Lower leg skin (tissue), 3 donors: ENCODE results near the gene WNT5B.

Source experiments
- POLR2A ChIP-seq, 2 donors: fragments of 450-650 bp; IDR thresholded peaks; one replicate each; pipeline ENCODE4 v1.6.1; 2016 to 2017; ENCODE audit warnings: antibody characterized with exemption in 2 of 2, mild to moderate bottlenecking in 1 of 2, moderate library complexity in 1 of 2
- TF ChIP-seq, protein P1 (sequence below), 3 donors: fragments of 450-650 bp; IDR thresholded peaks; one replicate each; pipeline ENCODE4 v1.5.1; 2016; ENCODE audit warnings: antibody characterized with exemption in 3 of 3, mild to moderate bottlenecking in 3 of 3, moderate library complexity in 2 of 3

DNA sequence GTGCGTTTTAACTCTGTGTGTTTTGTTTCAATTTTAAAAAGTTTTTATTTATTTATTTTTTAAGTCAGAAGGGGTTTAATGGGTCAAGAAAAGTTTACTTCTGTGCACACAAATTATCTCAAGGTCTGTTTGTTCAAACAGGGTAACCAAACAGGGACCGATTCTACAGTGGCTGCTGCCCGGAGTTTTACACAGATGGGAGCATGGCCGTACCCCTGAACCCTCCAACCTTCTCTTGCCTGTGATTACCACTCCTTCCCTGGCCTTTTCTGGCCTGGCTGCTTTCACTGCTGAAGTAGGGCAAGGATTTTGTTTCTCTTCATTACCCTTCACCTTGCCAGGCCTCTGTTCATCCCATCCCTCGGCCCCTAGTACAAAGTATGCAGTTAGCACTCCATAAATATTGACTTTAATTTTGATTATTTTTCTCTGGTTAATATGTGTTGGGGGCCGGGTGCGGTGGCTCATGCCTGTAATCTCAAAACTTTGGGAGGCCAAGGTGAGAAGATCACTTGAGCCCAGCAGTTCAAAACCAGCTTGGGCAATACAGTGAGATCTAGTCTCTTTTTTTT lies 18.9 kb upstream of the WNT5B start:
- TF ChIP-seq, protein P1, sequence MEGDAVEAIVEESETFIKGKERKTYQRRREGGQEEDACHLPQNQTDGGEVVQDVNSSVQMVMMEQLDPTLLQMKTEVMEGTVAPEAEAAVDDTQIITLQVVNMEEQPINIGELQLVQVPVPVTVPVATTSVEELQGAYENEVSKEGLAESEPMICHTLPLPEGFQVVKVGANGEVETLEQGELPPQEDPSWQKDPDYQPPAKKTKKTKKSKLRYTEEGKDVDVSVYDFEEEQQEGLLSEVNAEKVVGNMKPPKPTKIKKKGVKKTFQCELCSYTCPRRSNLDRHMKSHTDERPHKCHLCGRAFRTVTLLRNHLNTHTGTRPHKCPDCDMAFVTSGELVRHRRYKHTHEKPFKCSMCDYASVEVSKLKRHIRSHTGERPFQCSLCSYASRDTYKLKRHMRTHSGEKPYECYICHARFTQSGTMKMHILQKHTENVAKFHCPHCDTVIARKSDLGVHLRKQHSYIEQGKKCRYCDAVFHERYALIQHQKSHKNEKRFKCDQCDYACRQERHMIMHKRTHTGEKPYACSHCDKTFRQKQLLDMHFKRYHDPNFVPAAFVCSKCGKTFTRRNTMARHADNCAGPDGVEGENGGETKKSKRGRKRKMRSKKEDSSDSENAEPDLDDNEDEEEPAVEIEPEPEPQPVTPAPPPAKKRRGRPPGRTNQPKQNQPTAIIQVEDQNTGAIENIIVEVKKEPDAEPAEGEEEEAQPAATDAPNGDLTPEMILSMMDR (IDR thresholded peaks at IDR 0.05): no peak
- no peak for TF ChIP-seq POLR2A (IDR thresholded peaks at IDR 0.05)
